Right atrium auricular region (tissue), 2 donors: ENCODE data around the gene CRHR1. TPM values are rescaled to one million over a fixed set of nuclear protein-coding genes. Genes with fewer than 3 reads are reported as not detected.
"Not testable (repeated sequence)": the region's sequence is repeated elsewhere in the genome, so short reads cannot be mapped to it uniquely, and the experiment has no call there.

ENCODE experiments used
- DNase-seq: peaks from one replicate; pipeline ENCODE4 v3.0.0-alpha.2; 2019; ENCODE audit warnings: low spot score
- H3K27ac ChIP-seq, 2 donors: fragments of 200-600 bp; sonication (generic); 1 replicate in 1 of 2; 2 replicates in 1 of 2; pipeline ENCODE4 v1.5.1; 2016 to 2019
- H3K27me3 ChIP-seq, 2 donors: fragments of 200-600 bp; sonication (generic); one replicate each; pipeline versions ENCODE4 v1.5.1 to v1.6.0; 2017 to 2019
- H3K36me3 ChIP-seq: fragments of 200-600 bp; sonication (generic); one replicate; pipeline ENCODE4 v1.5.1; 2016
- H3K4me1 ChIP-seq, 2 donors: fragments of 200-600 bp; sonication (generic); one replicate each; pipeline versions ENCODE4 v1.5.1 to v1.6.0; 2017 to 2019
- H3K4me3 ChIP-seq, 2 donors: fragments of 200-600 bp; sonication (generic); 1 replicate in 1 of 2; 2 replicates in 1 of 2; pipeline ENCODE4 v1.5.1; 2017 to 2019; ENCODE audit warnings: mild to moderate bottlenecking in 1 of 2, moderate library complexity in 1 of 2
- H3K9me3 ChIP-seq, 2 donors: fragments of 200-600 bp; sonication (generic); one replicate each; pipeline ENCODE4 v1.5.1; 2019
- total RNA-seq, 2 donors: library from RNA; depleted of rRNA; stranded (reverse); fragments of >200 nt; gene quantifications; one replicate each; pipeline ENCODE4 v1.1.0, GENCODE V29; 2016
- TF ChIP-seq, protein P1 (sequence below), 2 donors: fragments of 200-600 bp; sonication (generic); IDR thresholded peaks; one replicate each; pipeline ENCODE4 v1.5.1; 2019; ENCODE audit warnings: antibody characterized with exemption in 2 of 2

CRHR1 gene
- total RNA-seq, 2 donors from 2014 or later, result not detected

DNA sequence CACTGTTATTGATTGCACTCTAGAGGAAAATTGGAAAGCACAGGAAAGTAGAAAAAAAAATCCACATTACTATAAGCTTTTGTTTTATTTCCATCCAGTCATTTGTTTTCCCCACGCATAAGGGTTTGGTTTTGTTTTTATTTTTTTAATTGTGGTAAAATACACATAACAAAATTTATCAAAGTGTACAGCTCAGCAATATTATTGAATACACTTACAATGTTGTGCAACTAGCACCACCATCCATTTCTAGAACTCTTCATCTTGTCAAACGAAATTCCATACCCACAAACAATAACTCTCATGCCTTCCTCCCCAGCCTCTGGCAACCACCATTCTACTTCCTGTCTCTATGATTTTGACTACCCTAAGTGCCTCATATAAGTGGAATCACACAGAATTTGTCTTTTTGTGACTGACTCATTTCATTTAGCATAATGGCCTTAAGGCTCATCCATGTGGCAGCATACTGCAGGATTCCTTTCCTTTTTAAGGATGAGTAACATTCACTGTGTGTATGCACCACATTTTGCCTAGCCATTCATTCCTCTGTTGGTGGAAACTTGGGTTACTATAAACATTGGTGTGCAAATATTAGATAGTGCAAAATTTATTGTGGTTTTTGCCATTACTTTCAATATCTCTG is 71.7 kb downstream of the CRHR1 start:
- no peak for DNase-seq
- H3K4me1 ChIP-seq, result no peaks in the 10 kb centered on the region
- TF ChIP-seq, protein P1, sequence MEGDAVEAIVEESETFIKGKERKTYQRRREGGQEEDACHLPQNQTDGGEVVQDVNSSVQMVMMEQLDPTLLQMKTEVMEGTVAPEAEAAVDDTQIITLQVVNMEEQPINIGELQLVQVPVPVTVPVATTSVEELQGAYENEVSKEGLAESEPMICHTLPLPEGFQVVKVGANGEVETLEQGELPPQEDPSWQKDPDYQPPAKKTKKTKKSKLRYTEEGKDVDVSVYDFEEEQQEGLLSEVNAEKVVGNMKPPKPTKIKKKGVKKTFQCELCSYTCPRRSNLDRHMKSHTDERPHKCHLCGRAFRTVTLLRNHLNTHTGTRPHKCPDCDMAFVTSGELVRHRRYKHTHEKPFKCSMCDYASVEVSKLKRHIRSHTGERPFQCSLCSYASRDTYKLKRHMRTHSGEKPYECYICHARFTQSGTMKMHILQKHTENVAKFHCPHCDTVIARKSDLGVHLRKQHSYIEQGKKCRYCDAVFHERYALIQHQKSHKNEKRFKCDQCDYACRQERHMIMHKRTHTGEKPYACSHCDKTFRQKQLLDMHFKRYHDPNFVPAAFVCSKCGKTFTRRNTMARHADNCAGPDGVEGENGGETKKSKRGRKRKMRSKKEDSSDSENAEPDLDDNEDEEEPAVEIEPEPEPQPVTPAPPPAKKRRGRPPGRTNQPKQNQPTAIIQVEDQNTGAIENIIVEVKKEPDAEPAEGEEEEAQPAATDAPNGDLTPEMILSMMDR (IDR thresholded peaks at IDR 0.05), result no peak
- H3K9me3 ChIP-seq, result no peaks in the 10 kb centered on the region
- H3K27me3 ChIP-seq, result no peaks in the 10 kb centered on the region
- H3K36me3 ChIP-seq, result no peaks in the 10 kb centered on the region
- no peak overlapping the region for H3K4me3 ChIP-seq
- no peak overlapping the region for H3K27ac ChIP-seq

DNA sequence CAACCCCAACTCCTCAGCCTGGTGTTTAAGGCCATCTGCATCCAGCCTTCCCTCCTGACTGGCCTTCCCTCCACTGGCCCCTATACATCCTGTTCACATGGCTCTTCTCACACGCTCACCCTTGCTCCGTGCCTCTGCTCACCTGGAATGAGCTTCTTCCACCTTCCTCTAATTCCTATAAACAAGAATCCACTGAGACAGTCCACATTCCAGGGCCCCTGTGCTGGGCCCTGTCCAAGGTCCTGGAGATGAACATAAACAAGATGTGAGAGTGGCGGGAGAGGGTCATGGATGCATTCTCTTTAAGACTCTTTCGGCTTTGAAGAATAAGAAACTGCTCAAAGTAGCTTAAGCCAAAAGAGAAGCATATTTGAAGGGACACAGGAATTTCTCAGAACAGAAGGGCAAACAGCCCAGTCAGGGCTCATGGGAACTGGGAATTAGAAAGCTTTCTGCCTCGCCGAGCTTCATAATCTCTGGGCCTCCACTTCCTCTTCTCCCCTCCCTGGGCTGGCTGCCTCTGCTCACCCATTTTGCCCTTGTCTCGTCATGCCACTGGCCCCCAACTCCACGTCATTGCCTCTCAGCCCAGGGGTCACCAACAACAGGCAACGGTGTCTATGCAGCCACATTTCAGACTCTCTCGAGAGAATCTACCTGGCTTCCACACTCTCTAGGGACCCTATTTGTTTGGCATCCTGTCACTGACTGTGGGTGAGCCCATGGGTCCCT is 74.0 kb downstream of the CRHR1 start:
- Histone ChIP-seq H3K4me1 (no peaks in the 10 kb centered on the region), H3K9me3 (no peaks in the 10 kb centered on the region), H3K27me3 (no peaks in the 10 kb centered on the region), H3K4me3 (no peak overlapping the region), H3K36me3 (no peaks in the 10 kb centered on the region), H3K27ac (no peak overlapping the region)
- DNase-seq, result no peak
- TF ChIP-seq, protein P1 (IDR thresholded peaks at IDR 0.05), result no peak

GRCh38 chr17:45861165-45861564 is 77.0 kb downstream of the CRHR1 start:
- Histone ChIP-seq H3K27ac (no peak overlapping the region), H3K9me3 (no peaks in the 10 kb centered on the region), H3K4me1 (no peaks in the 10 kb centered on the region), H3K27me3 (no peaks in the 10 kb centered on the region), H3K36me3 (no peaks in the 10 kb centered on the region), H3K4me3 (no peak overlapping the region)
- DNase-seq, result no peak
- TF ChIP-seq, protein P1 (IDR thresholded peaks at IDR 0.05), result no peak

- not testable (repeated sequence) for H3K27ac ChIP-seq, H3K9me3 ChIP-seq, H3K36me3 ChIP-seq, H3K4me1 ChIP-seq, DNase-seq, H3K27me3 ChIP-seq, H3K4me3 ChIP-seq
Measured at GRCh38 chr17:45862127-45862526, 78.0 kb downstream of the CRHR1 start.

- Histone ChIP-seq H3K4me1 (no peaks in the 10 kb centered on the region), H3K27me3 (no peaks in the 10 kb centered on the region), H3K9me3 (no peaks in the 10 kb centered on the region), H3K27ac (no peak overlapping the region), H3K36me3 (no peaks in the 10 kb centered on the region), H3K4me3 (no peak overlapping the region)
- DNase-seq, result no peak
- TF ChIP-seq, protein P1 (IDR thresholded peaks at IDR 0.05), result no peak
Measured at GRCh38 chr17:45863857-45864654, 79.9 kb downstream of the CRHR1 start.

DNA sequence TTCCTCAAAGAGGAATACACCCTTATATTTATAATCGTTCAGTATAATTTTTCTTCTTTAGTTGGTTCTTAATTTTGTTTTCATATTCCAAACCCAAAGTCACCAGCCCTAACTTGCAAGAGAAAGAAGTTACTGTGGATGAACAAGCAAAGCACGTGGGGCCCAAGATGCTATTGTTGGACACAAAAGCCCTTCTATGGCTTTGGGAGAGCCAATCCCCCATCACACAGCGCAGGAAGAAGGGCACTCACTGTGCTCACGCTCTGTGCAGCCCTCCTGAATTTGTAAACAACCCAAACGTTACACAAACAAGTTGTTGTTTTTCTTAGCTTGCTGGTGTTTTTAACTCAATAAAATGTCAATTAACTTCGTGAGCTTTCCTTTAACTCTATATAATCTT is 83.1 kb downstream of the CRHR1 start:
- no peak overlapping the region for H3K27ac ChIP-seq
- no peaks in the 10 kb centered on the region for H3K9me3 ChIP-seq
- H3K4me3 ChIP-seq, result no peak overlapping the region
- DNase-seq, result no peak
- H3K36me3 ChIP-seq, result no peaks in the 10 kb centered on the region
- no peaks in the 10 kb centered on the region for H3K4me1 ChIP-seq
- TF ChIP-seq, protein P1 (IDR thresholded peaks at IDR 0.05), result no peak
- no peaks in the 10 kb centered on the region for H3K27me3 ChIP-seq
